HG03025 (cell line): ENCODE measurements around the gene UBA1.

Source experiments
- ATAC-seq: cut with Tn5 transposase; IDR thresholded peaks from one replicate; pipeline ENCODE4 v1.9.1; 2021; ENCODE audit warnings: mild to moderate bottlenecking, moderate library complexity; ENCODE audit not compliant: unreplicated experiment, low FRiP score

The UBA1 gene

GRCh38 chrX:47169726-47170515 is 23.7 kb upstream of the UBA1 start:
- no peak for ATAC-seq

- no peak for ATAC-seq
Measured at GRCh38 chrX:47170861-47171692, 22.6 kb upstream of the UBA1 start.

GRCh38 chrX:47171996-47172395 is 21.6 kb upstream of the UBA1 start:
- ATAC-seq: no peak

- ATAC-seq: no peak
Measured at GRCh38 chrX:47172549-47172948, 21.1 kb upstream of the UBA1 start.

- no peak for ATAC-seq
Measured at GRCh38 chrX:47172971-47173792, 20.4 kb upstream of the UBA1 start.

- ATAC-seq: no peak
Measured at GRCh38 chrX:47174376-47174775, 19.3 kb upstream of the UBA1 start.

- no peak for ATAC-seq
Measured at GRCh38 chrX:47174846-47175587, 18.6 kb upstream of the UBA1 start.

GRCh38 chrX:47175588-47175980 is 18.0 kb upstream of the UBA1 start:
- ATAC-seq: no peak

GRCh38 chrX:47176101-47176740 is 17.4 kb upstream of the UBA1 start:
- ATAC-seq: no peak

- no peak for ATAC-seq
Measured at GRCh38 chrX:47177079-47177478, 16.6 kb upstream of the UBA1 start.

GRCh38 chrX:47178337-47178736 is 15.3 kb upstream of the UBA1 start:
- ATAC-seq: no peak

- no peak for ATAC-seq
Measured at GRCh38 chrX:47179221-47179927, 14.3 kb upstream of the UBA1 start.

GRCh38 chrX:47179928-47180255 is 13.7 kb upstream of the UBA1 start:
- no peak for ATAC-seq

GRCh38 chrX:47180346-47180745 is 13.3 kb upstream of the UBA1 start:
- ATAC-seq: no peak

- ATAC-seq: no peak
Measured at GRCh38 chrX:47181301-47181700, 12.3 kb upstream of the UBA1 start.

- no peak for ATAC-seq
Measured at GRCh38 chrX:47182106-47182700, 11.4 kb upstream of the UBA1 start.

GRCh38 chrX:47184486-47184885 is 9.1 kb upstream of the UBA1 start:
- ATAC-seq: no peak

- no peak for ATAC-seq
Measured at GRCh38 chrX:47185241-47185640, 8.4 kb upstream of the UBA1 start.
